Thymus (tissue), 11 donors: ENCODE data around the gene ZSCAN12. TPM values are rescaled to one million over a fixed set of nuclear protein-coding genes. Genes with fewer than 3 reads are reported as not detected.
A peak's percentile ranks its signal among the peaks of the same experiment; 100 is the strongest.

Experiments used
- DNase-seq, 9 donors: peaks; one replicate each; pipeline ENCODE4 v3.0.0-alpha.2; 2013; ENCODE audit warnings: low spot score in 9 of 9, low read depth in 6 of 9, missing footprints in 1 of 9
- H3K27ac ChIP-seq, 2 donors: one replicate each; pipeline ENCODE4 v1.5.1; 2013; ENCODE audit warnings: control low read depth in 1 of 2, low read depth in 1 of 2, low read length in 1 of 2, mild to moderate bottlenecking in 1 of 2, moderate library complexity in 1 of 2
- H3K27me3 ChIP-seq, 2 donors: one replicate each; pipeline ENCODE4 v1.5.1; 2013; ENCODE audit warnings: low read length in 1 of 2; ENCODE audit not compliant: control insufficient read depth in 2 of 2, insufficient read depth in 1 of 2
- H3K36me3 ChIP-seq, 2 donors: one replicate each; pipeline ENCODE4 v1.5.1; 2013; ENCODE audit warnings: low read length in 1 of 2, mild to moderate bottlenecking in 1 of 2, moderate library complexity in 1 of 2; ENCODE audit not compliant: control insufficient read depth in 2 of 2, insufficient read depth in 2 of 2
- H3K4me1 ChIP-seq, 2 donors: one replicate each; pipeline ENCODE4 v1.5.1; 2013; ENCODE audit warnings: low read length in 2 of 2; ENCODE audit not compliant: control insufficient read depth in 2 of 2, insufficient read depth in 2 of 2
- H3K4me3 ChIP-seq, 2 donors: one replicate each; pipeline ENCODE4 v1.5.1; 2013; ENCODE audit warnings: low read length in 2 of 2, control low read depth in 1 of 2, mild to moderate bottlenecking in 1 of 2
- H3K9me3 ChIP-seq, 2 donors: one replicate each; pipeline ENCODE4 v1.5.1; 2013; ENCODE audit warnings: low read length in 1 of 2, mild to moderate bottlenecking in 1 of 2; ENCODE audit not compliant: control insufficient read depth in 2 of 2, insufficient read depth in 1 of 2
- WGBS: extraction: QIAGEN DNeasy Blood & Tissue Kit; methylation state at CpG from one replicate; pipeline ENCODE4 v1.1.7; 2013; 5-methylcytosine and 5-hydroxymethylcytosine counted together
- polyA plus RNA-seq: library from polyadenylated mRNA; stranded (reverse); fragments of 200-250 nt; gene quantifications from one replicate; pipeline ENCODE4 v1.2.3, GENCODE V29; 2013
- total RNA-seq: library from RNA; stranded (reverse); fragments of 120-200 nt; gene quantifications from one replicate; pipeline ENCODE4 v1.2.4, GENCODE V29; 2013
- donor health status: healthy.

The ZSCAN12 gene
- total and polyA plus RNA-seq, 2 donors: 4.1 to 9.6 TPM

DNA sequence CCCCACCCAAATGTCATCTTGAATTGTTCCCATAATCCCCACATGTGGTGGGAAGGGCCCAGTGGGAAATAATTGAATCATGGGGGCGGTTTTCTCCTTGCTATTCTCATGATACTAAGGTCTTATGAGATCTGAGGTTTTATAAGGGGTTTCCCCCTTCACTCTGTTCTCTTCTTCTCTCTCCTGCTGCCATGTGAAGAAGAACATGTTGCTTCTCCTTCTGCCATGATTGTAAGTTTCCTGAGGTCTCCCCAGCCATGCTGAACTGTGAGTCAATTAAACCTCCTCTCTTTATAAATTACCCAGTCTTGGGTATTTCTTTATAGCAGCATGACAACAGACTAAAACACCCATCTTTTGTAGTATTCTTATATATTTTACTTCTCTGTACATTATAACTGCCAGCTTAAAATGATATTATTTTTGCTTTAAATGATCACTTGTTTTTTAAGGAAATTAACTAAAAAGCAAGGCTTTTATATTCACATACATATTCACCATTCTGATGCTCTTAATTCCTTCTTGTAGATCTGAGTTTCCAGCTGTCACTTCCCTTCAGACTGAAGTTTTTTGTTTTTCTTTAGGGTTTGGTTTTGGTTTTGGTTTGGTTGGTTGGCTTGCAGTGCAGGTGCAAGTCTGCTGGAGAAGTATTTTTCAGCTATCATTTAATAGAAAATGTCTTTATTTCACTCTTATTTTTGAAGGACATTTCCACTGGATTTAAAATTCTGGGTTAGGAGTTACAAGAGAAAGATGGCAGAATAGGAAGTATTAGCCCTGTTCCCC, 59.0 kb downstream of the ZSCAN12 start:
- WGBS: 90% methylated on average over 1 of the region's 1 CpG
- no peaks in the 10 kb centered on the region for H3K9me3 ChIP-seq
- DNase-seq: peak in 1 of 9 donors; percentile 17
- peaks cover 9 to 10% of the 10 kb centered on the region in 2 donors for H3K4me1 ChIP-seq
- H3K27me3 ChIP-seq: no peaks in the 10 kb centered on the region
- no peaks in the 10 kb centered on the region for H3K36me3 ChIP-seq
- H3K4me3 ChIP-seq: no peak overlapping the region
- peak overlapping the region in 1 of 2 donors; percentile 26 for H3K27ac ChIP-seq

- DNase-seq: no peak
- Histone ChIP-seq H3K27ac (peak overlapping the region in 1 of 2 donors; percentile 93), H3K4me3 (no peak overlapping the region)
Observed at GRCh38 chr6:28337121-28337520, 62.4 kb downstream of the ZSCAN12 start.

GRCh38 chr6:28336284-28337120, 63.0 kb downstream of the ZSCAN12 start:
- Histone ChIP-seq H3K27ac (peak overlapping the region; percentile 72 to 93), H3K36me3 (no peaks in the 10 kb centered on the region), H3K27me3 (no peaks in the 10 kb centered on the region), H3K4me3 (peak overlapping the region; percentile 68 to 72), H3K9me3 (no peaks in the 10 kb centered on the region), H3K4me1 (peaks cover 9 to 10% of the 10 kb centered on the region in 2 donors)
- DNase-seq: peak in 6 of 9 donors; percentile 12 to 67 (median 31)
- 14% methylated on average over 24 of the region's 24 CpGs for WGBS

More at GRCh38 chr6:28337121-28337520, 62.4 kb downstream of the ZSCAN12 start:
- Histone ChIP-seq H3K36me3 (no peaks in the 10 kb centered on the region), H3K27me3 (no peaks in the 10 kb centered on the region), H3K9me3 (no peaks in the 10 kb centered on the region), H3K4me1 (peaks cover 9 to 10% of the 10 kb centered on the region in 2 donors)

- Histone ChIP-seq H3K4me1 (peaks cover 9 to 10% of the 10 kb centered on the region in 2 donors), H3K36me3 (no peaks in the 10 kb centered on the region), H3K27me3 (no peaks in the 10 kb centered on the region), H3K27ac (peak within 1 kb of the TSS; percentile 72 to 93), H3K4me3 (peak within 1 kb of the TSS; percentile 68 to 72), H3K9me3 (no peaks in the 10 kb centered on the region)
- peak; percentile 52 to 88 (median 67) for DNase-seq
- WGBS: under 1% methylated on average over 35 of the region's 35 CpGs
Observed at GRCh38 chr6:28335564-28336283, 63.8 kb downstream of the ZSCAN12 start, which contains the start of gene ZSCAN31. Gene ZSCAN31 (minus strand): TSS chr6:28336148. CDS start chr6:28329683, 6,465 bp downstream.

- no peak for DNase-seq
- 36% methylated on average over 12 of the region's 12 CpGs for WGBS
Observed at GRCh38 chr6:28335040-28335563, 64.4 kb downstream of the ZSCAN12 start.

GRCh38 chr6:28334286-28335039, 65.1 kb downstream of the ZSCAN12 start:
- Histone ChIP-seq H3K36me3 (no peaks in the 10 kb centered on the region), H3K27ac (peak overlapping the region in 1 of 2 donors; percentile 93), H3K27me3 (no peaks in the 10 kb centered on the region), H3K9me3 (no peaks in the 10 kb centered on the region), H3K4me3 (no peak overlapping the region), H3K4me1 (peaks cover 9 to 10% of the 10 kb centered on the region in 2 donors)
- no peak for DNase-seq
- WGBS: 97% methylated on average over 7 of the region's 7 CpGs

More at GRCh38 chr6:28335040-28335563, 64.4 kb downstream of the ZSCAN12 start:
- Histone ChIP-seq H3K9me3 (no peaks in the 10 kb centered on the region), H3K4me1 (peaks cover 9 to 10% of the 10 kb centered on the region in 2 donors), H3K4me3 (peak overlapping the region; percentile 68 to 72), H3K27ac (peak overlapping the region; percentile 66 to 93), H3K36me3 (no peaks in the 10 kb centered on the region), H3K27me3 (no peaks in the 10 kb centered on the region)

DNA sequence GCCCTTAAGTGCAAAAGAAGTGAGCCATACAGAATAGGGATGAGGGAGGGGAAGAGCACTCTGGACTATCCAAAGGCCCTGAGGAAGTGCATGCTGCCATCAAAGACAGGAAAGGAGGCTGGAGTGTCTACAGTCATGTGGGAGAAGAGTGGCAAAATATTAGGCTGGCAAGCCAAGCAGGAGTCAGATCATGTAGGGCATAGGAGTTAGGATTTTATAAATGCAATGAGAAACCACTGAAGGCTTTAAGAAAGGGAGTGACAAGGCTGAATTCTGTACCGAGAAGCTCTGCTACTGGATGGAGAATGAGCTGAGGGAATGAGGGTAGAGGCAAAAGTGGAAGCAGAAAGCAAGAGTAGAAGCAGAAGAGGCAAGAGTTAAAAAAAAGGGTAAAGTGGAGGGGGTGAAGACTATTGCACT, 65.9 kb downstream of the ZSCAN12 start:
- no peak for DNase-seq
- Histone ChIP-seq H3K36me3 (no peaks in the 10 kb centered on the region), H3K27ac (no peak overlapping the region), H3K27me3 (no peaks in the 10 kb centered on the region), H3K9me3 (no peaks in the 10 kb centered on the region), H3K4me3 (no peak overlapping the region), H3K4me1 (peaks cover 9 to 10% of the 10 kb centered on the region in 2 donors)
- WGBS: 96% methylated on average over 1 of the region's 1 CpG

- Histone ChIP-seq H3K4me3 (no peak overlapping the region), H3K4me1 (peaks cover 9 to 10% of the 10 kb centered on the region in 2 donors), H3K9me3 (no peaks in the 10 kb centered on the region), H3K27ac (no peak overlapping the region), H3K36me3 (no peaks in the 10 kb centered on the region), H3K27me3 (no peaks in the 10 kb centered on the region)
- WGBS: 95% methylated on average over 2 of the region's 2 CpGs
- no peak for DNase-seq
Observed at GRCh38 chr6:28333047-28333446, 66.5 kb downstream of the ZSCAN12 start.
